ENCODE data around the gene DHRSX.
A peak's percentile ranks its signal among the peaks of the same experiment; 100 is the strongest.

DHRSX gene

GRCh38 chrX:2188330-2188792 lies 312.4 kb downstream of the DHRSX start:
- peak overlapping the region; percentile 47 for H3K9ac ChIP-seq (ENCODE audit: low read length)
- H3K27ac ChIP-seq (ENCODE audit: low read depth, low read length): peak overlapping the region; percentile 59
- no peak overlapping the region for H4K8ac ChIP-seq (ENCODE audit: low read depth, low read length)
- H2BK120ac ChIP-seq (ENCODE audit: low read depth, low read length): no peak overlapping the region
- H3K56ac ChIP-seq (ENCODE audit: low read length): peak overlapping the region; percentile 79
- peaks cover 9% of the 10 kb centered on the region for H3K4me1 ChIP-seq (ENCODE audit: control insufficient read depth, low read depth, low read length)
- H3K79me2 ChIP-seq (ENCODE audit: control insufficient read depth, insufficient read depth, low read length): no peaks in the 10 kb centered on the region
- H2AK5ac ChIP-seq (ENCODE audit: low read length): no peak overlapping the region
- H3K36me3 ChIP-seq (ENCODE audit: control insufficient read depth, insufficient read depth, low read length): no peaks in the 10 kb centered on the region
- peak overlapping the region; percentile 91 for H3K18ac ChIP-seq (ENCODE audit: low read length)
- no peak overlapping the region for H2BK15ac ChIP-seq (replicated peaks; ENCODE audit: low read depth)
- H3K27me3 ChIP-seq (ENCODE audit: insufficient read depth, low read length, poor library complexity): no peaks in the 10 kb centered on the region
- peak; percentile 79 for DNase-seq
- H3K4me3 ChIP-seq (ENCODE audit: low read length): no peak overlapping the region
- H3K79me1 ChIP-seq (ENCODE audit: low read length): no peaks in the 10 kb centered on the region
- H4K5ac ChIP-seq (ENCODE audit: low read length): no peak overlapping the region
- no peak overlapping the region for H3K23ac ChIP-seq (ENCODE audit: low read length)
- H3K4me2 ChIP-seq (ENCODE audit: low read length): peak overlapping the region; percentile 25
- H3K4ac ChIP-seq (ENCODE audit: low read depth, low read length): no peak overlapping the region
- WGBS (ENCODE audit: extremely low coverage, insufficient coverage, low lambda C conversion rate): no CpG with 5 or more reads among the region's 14 CpGs
- peak overlapping the region; percentile 30 for H2BK5ac ChIP-seq (ENCODE audit: low read length)

DNA sequence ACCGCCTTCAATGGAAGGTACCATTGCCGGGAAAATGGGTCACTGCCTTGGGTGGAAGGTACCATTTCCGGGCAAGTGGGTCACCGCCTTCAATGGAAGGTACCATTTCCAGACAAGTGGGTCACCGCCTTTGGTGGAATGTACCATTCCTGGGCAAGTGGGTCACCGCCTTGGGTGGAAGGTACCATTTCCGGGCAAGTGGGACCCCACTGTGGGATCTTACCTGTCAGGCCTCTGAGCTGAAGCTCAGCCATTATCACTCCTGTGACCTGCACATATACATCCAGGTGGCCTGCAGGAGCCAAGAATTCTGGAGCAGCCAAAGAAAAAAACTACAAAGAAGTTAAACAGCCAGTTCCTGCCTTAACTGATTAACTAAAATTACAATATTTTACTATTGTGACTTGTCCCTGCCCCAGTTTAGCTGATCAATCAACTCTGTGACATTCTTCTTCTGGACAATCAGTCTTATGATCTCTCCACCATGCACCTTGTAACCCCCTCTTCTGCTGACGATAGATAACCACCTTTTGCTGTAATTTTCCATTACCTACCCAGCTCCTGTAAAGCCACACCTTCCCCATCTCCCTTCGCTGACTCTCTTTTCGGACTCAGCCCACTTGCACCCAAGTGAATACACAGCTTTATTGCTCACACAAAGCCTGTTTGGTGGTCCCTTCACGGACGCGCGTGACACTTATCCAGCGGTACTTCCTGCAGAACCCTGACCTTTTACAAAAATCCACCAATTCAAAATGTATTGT lies 313.2 kb downstream of the DHRSX start:
- H3K79me1 ChIP-seq (ENCODE audit: low read length): no peaks in the 10 kb centered on the region
- WGBS (ENCODE audit: extremely low coverage, insufficient coverage, low lambda C conversion rate): no CpG with 5 or more reads among the region's 15 CpGs
- H4K8ac ChIP-seq (ENCODE audit: low read depth, low read length): no peak overlapping the region
- peak overlapping the region; percentile 31 for H2BK5ac ChIP-seq (ENCODE audit: low read length)
- peak overlapping the region; percentile 9 for H2AK5ac ChIP-seq (ENCODE audit: low read length)
- DNase-seq: no peak
- no peak overlapping the region for H3K4me3 ChIP-seq (ENCODE audit: low read length)
- peaks cover 15% of the 10 kb centered on the region for H3K4me1 ChIP-seq (ENCODE audit: control insufficient read depth, low read depth, low read length)
- peak overlapping the region; percentile 50 for H3K4ac ChIP-seq (ENCODE audit: low read depth, low read length)
- peak overlapping the region; percentile 3 for H4K5ac ChIP-seq (ENCODE audit: low read length)
- H3K4me2 ChIP-seq (ENCODE audit: low read length): no peak overlapping the region
- no peaks in the 10 kb centered on the region for H3K36me3 ChIP-seq (ENCODE audit: control insufficient read depth, insufficient read depth, low read length)
- H2BK15ac ChIP-seq (replicated peaks; ENCODE audit: low read depth): peak overlapping the region; percentile 47
- peak overlapping the region; percentile 42 for H3K9ac ChIP-seq (ENCODE audit: low read length)
- no peak overlapping the region for H2BK120ac ChIP-seq (ENCODE audit: low read depth, low read length)
- peak overlapping the region; percentile 79 for H3K56ac ChIP-seq (ENCODE audit: low read length)
- peak overlapping the region; percentile 85 for H3K18ac ChIP-seq (ENCODE audit: low read length)
- H3K23ac ChIP-seq (ENCODE audit: low read length): no peak overlapping the region
- no peaks in the 10 kb centered on the region for H3K27me3 ChIP-seq (ENCODE audit: insufficient read depth, low read length, poor library complexity)
- H3K79me2 ChIP-seq (ENCODE audit: control insufficient read depth, insufficient read depth, low read length): no peaks in the 10 kb centered on the region
- peak overlapping the region; percentile 59 for H3K27ac ChIP-seq (ENCODE audit: low read depth, low read length)

GRCh38 chrX:2185341-2186082 lies 315.3 kb downstream of the DHRSX start:
- no CpG with 5 or more reads among the region's 25 CpGs for WGBS (ENCODE audit: extremely low coverage, insufficient coverage, low lambda C conversion rate)
- H3K23ac ChIP-seq (ENCODE audit: low read length): no peak overlapping the region
- H2BK120ac ChIP-seq (ENCODE audit: low read depth, low read length): no peak overlapping the region
- no peak overlapping the region for H3K4ac ChIP-seq (ENCODE audit: low read depth, low read length)
- no peak overlapping the region for H3K4me2 ChIP-seq (ENCODE audit: low read length)
- H3K79me2 ChIP-seq (ENCODE audit: control insufficient read depth, insufficient read depth, low read length): no peaks in the 10 kb centered on the region
- no peak overlapping the region for H4K5ac ChIP-seq (ENCODE audit: low read length)
- peaks cover 15% of the 10 kb centered on the region for H3K4me1 ChIP-seq (ENCODE audit: control insufficient read depth, low read depth, low read length)
- H3K36me3 ChIP-seq (ENCODE audit: control insufficient read depth, insufficient read depth, low read length): no peaks in the 10 kb centered on the region
- no peak overlapping the region for H3K56ac ChIP-seq (ENCODE audit: low read length)
- H4K8ac ChIP-seq (ENCODE audit: low read depth, low read length): no peak overlapping the region
- H3K27me3 ChIP-seq (ENCODE audit: insufficient read depth, low read length, poor library complexity): no peaks in the 10 kb centered on the region
- DNase-seq: peak; percentile 25
- no peak overlapping the region for H2AK5ac ChIP-seq (ENCODE audit: low read length)
- no peak overlapping the region for H2BK5ac ChIP-seq (ENCODE audit: low read length)
- no peaks in the 10 kb centered on the region for H3K79me1 ChIP-seq (ENCODE audit: low read length)
- H3K4me3 ChIP-seq (ENCODE audit: low read length): no peak overlapping the region
- H2BK15ac ChIP-seq (replicated peaks; ENCODE audit: low read depth): no peak overlapping the region
- no peak overlapping the region for H3K27ac ChIP-seq (ENCODE audit: low read depth, low read length)
- H3K9ac ChIP-seq (ENCODE audit: low read length): no peak overlapping the region
- no peak overlapping the region for H3K18ac ChIP-seq (ENCODE audit: low read length)

- Histone ChIP-seq H3K79me1 (ENCODE audit: low read length) (no peaks in the 10 kb centered on the region), H3K27ac (ENCODE audit: low read depth, low read length) (no peak overlapping the region), H3K27me3 (ENCODE audit: insufficient read depth, low read length, poor library complexity) (no peaks in the 10 kb centered on the region), H3K9ac (ENCODE audit: low read length) (no peak overlapping the region), H4K5ac (ENCODE audit: low read length) (no peak overlapping the region), H3K79me2 (ENCODE audit: control insufficient read depth, insufficient read depth, low read length) (no peaks in the 10 kb centered on the region), H2BK5ac (ENCODE audit: low read length) (no peak overlapping the region), H3K23ac (ENCODE audit: low read length) (no peak overlapping the region), H3K18ac (ENCODE audit: low read length) (no peak overlapping the region), H3K4ac (ENCODE audit: low read depth, low read length) (no peak overlapping the region), H3K4me1 (ENCODE audit: control insufficient read depth, low read depth, low read length) (peaks cover 15% of the 10 kb centered on the region), H3K36me3 (ENCODE audit: control insufficient read depth, insufficient read depth, low read length) (no peaks in the 10 kb centered on the region), H3K4me2 (ENCODE audit: low read length) (no peak overlapping the region), H4K8ac (ENCODE audit: low read depth, low read length) (no peak overlapping the region), H2BK15ac (replicated peaks; ENCODE audit: low read depth) (no peak overlapping the region), H2BK120ac (ENCODE audit: low read depth, low read length) (no peak overlapping the region), H3K56ac (ENCODE audit: low read length) (no peak overlapping the region), H3K4me3 (ENCODE audit: low read length) (no peak overlapping the region), H2AK5ac (ENCODE audit: low read length) (no peak overlapping the region)
- 100% methylated on average over 1 of the region's 1 CpG for WGBS (ENCODE audit: extremely low coverage, insufficient coverage, low lambda C conversion rate)
- no peak for DNase-seq
Measured at GRCh38 chrX:2184089-2184488, 316.7 kb downstream of the DHRSX start.

DNA sequence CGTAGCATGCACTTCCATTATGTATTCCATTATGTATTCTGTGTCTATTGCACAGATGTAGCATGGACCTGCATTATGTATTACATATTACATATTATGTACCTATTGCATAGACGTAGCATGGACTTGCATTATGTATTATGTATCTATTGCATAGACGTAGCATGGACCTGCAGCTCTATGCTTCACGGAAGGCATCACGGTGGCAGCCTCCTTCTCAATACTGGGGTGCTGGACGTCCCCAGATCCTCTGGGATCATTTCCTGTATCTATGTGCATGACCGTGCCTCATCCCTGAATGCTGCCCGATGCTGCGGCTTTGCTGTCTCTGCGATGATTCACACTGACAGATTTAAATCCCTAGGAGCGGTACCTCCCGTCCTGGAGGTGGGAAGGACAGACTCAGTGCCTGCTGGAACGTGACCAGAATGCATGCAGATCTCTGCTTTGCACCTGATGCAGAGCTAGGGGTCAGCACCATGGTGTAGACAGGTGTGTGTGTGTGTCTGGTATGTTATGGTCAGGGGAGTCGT lies 317.5 kb downstream of the DHRSX start:
- peaks cover 11% of the 10 kb centered on the region for H3K4me1 ChIP-seq (ENCODE audit: control insufficient read depth, low read depth, low read length)
- no peak overlapping the region for H3K4ac ChIP-seq (ENCODE audit: low read depth, low read length)
- H3K27ac ChIP-seq (ENCODE audit: low read depth, low read length): peak overlapping the region; percentile 22
- no peak overlapping the region for H2AK5ac ChIP-seq (ENCODE audit: low read length)
- H2BK120ac ChIP-seq (ENCODE audit: low read depth, low read length): no peak overlapping the region
- no peaks in the 10 kb centered on the region for H3K27me3 ChIP-seq (ENCODE audit: insufficient read depth, low read length, poor library complexity)
- no CpG with 5 or more reads among the region's 14 CpGs for WGBS (ENCODE audit: extremely low coverage, insufficient coverage, low lambda C conversion rate)
- H4K5ac ChIP-seq (ENCODE audit: low read length): no peak overlapping the region
- H3K56ac ChIP-seq (ENCODE audit: low read length): peak overlapping the region; percentile 34
- H3K79me1 ChIP-seq (ENCODE audit: low read length): no peaks in the 10 kb centered on the region
- peak; percentile 53 for DNase-seq
- H3K36me3 ChIP-seq (ENCODE audit: control insufficient read depth, insufficient read depth, low read length): no peaks in the 10 kb centered on the region
- H3K9ac ChIP-seq (ENCODE audit: low read length): no peak overlapping the region
- peak overlapping the region; percentile 19 for H2BK5ac ChIP-seq (ENCODE audit: low read length)
- no peak overlapping the region for H3K23ac ChIP-seq (ENCODE audit: low read length)
- H4K8ac ChIP-seq (ENCODE audit: low read depth, low read length): no peak overlapping the region
- no peak overlapping the region for H2BK15ac ChIP-seq (replicated peaks; ENCODE audit: low read depth)
- no peak overlapping the region for H3K18ac ChIP-seq (ENCODE audit: low read length)
- no peak overlapping the region for H3K4me3 ChIP-seq (ENCODE audit: low read length)
- no peak overlapping the region for H3K4me2 ChIP-seq (ENCODE audit: low read length)
- H3K79me2 ChIP-seq (ENCODE audit: control insufficient read depth, insufficient read depth, low read length): no peaks in the 10 kb centered on the region
